Measurements from ENCODE around the gene PAK1IP1.

- TF ChIP-seq CTCF (conservative IDR thresholded peaks at IDR 0.05; ENCODE audit: low read depth, low read length), result no peak
- no peak for TF ChIP-seq EZH2 (IDR thresholded peaks at IDR 0.05; ENCODE audit: low read length, unreplicated experiment)
- no peak for TF ChIP-seq EZH2phosphoT487 (IDR thresholded peaks at IDR 0.05; ENCODE audit: borderline replicate concordance, low read length)
Measured at GRCh38 chr6:10659699-10660348, 34.9 kb upstream of the PAK1IP1 start.
